ENCODE results near the gene DNTTIP2.
"Not testable (repeated sequence)": the region's sequence is repeated elsewhere in the genome, so short reads cannot be mapped to it uniquely, and the experiment has no call there.

The DNTTIP2 gene

GRCh38 chr1:93874025-93874651 is 4.9 kb downstream of the DNTTIP2 start:
- DNase-seq: peak; percentile 30 to 41

DNA sequence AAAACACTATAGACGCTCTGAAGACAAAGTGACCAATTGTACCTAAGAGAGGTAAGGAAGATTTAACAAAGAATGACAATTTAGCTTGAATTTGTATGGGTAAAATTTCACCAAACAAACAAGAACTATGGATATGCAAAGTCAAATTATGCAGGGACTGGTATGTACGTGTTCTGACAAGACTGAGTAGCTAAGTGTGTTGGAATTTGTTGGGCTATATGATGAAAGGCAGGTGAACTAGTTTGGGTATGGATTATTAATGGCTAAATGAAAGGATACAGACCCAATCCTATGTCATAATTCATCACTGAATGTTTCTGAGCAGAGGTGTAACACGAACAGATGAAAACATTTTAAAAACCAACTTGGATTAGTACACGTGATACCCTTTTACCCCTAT is 7.6 kb downstream of the DNTTIP2 start:
- no peak for DNase-seq

DNA sequence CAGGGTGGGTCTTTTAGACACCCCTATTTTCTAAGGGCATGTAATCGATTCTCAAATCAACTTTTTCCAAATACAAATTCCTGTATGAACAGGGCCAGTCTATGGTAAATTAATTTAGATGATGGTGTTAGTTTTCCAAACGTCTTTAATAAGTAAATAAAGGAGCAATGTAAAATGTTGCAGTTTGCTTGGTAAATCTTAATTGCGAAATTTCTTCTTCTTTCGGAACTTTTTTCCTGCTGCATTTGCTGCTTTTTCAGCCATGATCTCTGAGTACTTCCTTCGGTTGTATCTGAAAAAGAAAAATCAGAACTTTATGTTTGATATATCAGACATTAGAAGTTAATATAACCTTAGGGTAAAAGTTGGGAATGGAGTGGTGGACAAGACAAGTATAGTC is 9.4 kb downstream of the DNTTIP2 start:
- DNase-seq: no peak

- not testable (repeated sequence) for DNase-seq
Observed at GRCh38 chr1:93868492-93868891, 10.5 kb downstream of the DNTTIP2 start.

DNA sequence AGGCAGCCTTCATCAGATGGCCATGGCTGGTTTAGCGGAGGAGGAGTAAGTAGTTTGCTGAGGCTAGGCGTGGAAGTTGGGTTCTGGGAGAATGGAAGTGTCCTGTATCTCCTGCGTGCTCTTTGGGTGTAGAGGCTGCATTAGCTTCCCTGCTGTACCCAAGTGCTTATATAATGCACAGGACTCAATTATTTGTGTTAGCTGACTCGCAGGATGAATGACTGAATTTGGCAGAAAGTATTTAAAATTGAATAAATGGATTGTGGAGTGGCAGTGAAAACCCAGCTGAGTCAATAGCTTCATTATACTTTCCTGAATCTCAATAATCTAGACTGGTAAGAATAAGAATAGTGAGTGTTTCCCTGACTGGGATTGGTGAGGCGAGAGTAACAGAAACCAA is 13.8 kb downstream of the DNTTIP2 start:
- no peak for DNase-seq

- DNase-seq: no peak
Observed at GRCh38 chr1:93864175-93864574, 14.8 kb downstream of the DNTTIP2 start.

GRCh38 chr1:93857653-93858052 is 21.4 kb downstream of the DNTTIP2 start:
- DNase-seq: not testable (repeated sequence)

GRCh38 chr1:93855983-93856382 is 23.0 kb downstream of the DNTTIP2 start:
- DNase-seq: not testable (repeated sequence)

GRCh38 chr1:93853940-93854339 is 25.1 kb downstream of the DNTTIP2 start:
- DNase-seq: no peak

DNA sequence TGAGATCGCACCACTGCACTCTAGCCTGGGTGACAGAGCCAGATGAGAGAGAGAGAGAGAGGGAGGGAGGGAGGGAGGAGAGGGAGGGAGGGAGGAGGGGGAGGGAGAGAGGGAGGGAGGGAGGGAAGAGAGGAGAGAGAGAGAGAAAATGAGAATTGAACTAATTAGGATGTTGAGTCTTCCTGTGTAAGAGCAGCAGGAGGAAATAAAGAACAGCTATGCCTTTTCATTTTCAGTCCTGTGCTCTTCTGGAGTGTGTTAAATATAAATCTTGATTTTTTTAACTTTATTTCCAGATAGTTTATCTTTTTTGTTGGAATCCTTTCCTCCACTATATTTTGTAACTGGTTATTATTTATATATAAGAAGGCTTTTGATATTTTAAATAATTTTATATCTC is 27.1 kb downstream of the DNTTIP2 start:
- no peak for DNase-seq

- DNase-seq: no peak
Observed at GRCh38 chr1:93851327-93851712, 27.7 kb downstream of the DNTTIP2 start.

GRCh38 chr1:93850687-93851326 is 28.2 kb downstream of the DNTTIP2 start:
- DNase-seq: not testable (repeated sequence)

DNA sequence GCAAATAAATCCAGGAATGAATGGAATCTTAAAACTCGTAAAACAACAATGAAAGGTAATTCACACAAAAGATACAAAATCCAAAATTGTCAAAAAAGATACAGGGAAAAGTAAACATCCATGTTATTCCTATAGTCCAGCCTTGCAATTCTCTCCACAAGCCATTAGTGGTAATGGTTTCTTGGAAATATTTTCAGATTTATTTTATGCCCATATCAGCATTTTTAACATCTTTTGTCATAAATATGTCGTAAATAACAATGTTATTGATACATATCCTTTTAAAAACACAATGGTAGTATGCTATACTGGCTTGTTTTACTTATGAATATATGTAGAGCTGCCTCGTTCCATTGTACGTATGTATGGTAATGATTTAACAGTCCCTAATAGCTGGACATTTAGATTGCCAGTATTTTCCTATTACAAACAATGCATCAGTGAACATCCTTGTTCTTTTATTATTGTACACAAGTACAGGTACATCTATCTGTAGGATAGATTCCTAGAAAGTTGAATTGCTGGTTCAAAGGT is 30.6 kb downstream of the DNTTIP2 start:
- no peak for DNase-seq

- peak; percentile 40 to 44 for DNase-seq
Observed at GRCh38 chr1:93847811-93848288, 31.2 kb downstream of the DNTTIP2 start.

GRCh38 chr1:93846992-93847810 is 31.8 kb downstream of the DNTTIP2 start:
- peak; percentile 62 to 80 for DNase-seq

DNA sequence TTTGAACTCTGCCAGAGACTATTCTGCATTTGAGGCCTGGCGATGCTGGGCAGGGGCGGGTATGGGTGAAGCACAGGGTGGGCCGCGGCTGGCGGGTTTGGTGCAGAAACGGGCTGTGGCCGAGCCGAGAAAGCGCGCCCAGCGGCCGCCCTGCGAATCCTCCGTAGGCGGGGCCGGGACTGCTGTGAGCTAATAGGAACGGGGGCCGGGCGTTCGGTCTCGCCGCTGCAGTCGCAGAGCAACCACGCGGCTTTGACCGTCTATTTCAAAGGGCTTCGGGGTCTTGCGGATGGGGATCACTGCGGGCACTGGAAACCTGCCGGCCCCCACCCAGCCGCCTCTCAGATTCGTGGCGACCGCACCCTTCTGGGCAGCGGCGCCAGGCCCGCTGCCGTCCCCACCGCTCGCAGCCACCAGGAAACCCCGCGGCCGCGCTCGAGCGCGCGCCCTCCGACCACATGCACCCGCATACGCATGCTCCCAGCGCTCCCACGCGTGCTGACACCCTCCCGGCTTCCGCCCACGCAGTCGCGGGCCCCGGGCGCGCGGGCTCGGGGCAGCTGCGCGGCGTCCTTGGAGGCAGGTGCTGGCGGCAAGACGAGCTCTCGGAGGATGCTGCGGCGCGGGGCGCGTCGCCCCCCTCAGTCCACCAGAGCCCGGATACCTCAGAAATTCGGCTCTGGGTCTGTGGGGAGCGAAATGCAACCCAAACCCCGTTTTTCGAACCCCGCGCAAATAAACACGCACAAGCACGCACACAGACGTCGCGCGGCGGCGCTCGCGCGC is 32.6 kb downstream of the DNTTIP2 start:
- DNase-seq: peak; percentile 59 to 70

- DNase-seq: peak in 1 of 2 experiments; percentile 43
Observed at GRCh38 chr1:93845538-93846205, 33.3 kb downstream of the DNTTIP2 start.

GRCh38 chr1:93844262-93845045 is 34.6 kb downstream of the DNTTIP2 start:
- peak; percentile 81 to 82 for DNase-seq

DNA sequence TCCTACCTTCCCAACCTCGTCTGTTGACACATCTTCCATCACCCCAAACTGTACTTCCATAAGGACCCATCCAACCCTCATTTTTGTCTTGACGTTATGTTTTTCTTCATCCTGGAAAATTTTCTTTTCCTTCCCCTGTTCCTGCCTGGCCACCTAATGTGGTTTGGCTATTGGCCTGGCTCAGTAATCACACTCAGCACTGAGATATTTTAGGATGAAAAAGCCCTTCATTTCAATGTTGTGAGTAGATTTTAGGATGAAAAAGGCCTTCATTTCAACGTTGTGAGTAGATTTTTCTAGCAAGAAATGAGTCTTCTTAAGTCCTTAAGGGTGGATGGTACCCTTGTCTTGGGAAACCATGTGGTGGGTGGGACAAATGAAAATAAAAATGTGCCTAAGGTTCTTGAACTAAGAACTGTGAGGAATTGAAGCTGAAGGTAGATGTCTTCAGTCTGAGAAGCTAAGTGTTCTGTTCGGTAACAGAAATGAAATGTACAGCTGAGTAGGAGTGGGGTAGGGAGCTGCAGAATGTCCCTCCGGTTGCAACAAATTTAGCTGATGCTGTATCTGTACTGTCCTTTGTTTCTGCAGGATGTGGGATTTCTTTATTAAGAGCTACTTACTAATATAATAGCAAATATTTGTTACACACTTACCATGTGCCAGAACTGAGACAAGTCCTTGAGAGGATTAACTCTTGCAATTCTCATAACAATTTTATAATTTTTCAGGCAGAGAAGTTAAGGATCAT is 36.1 kb downstream of the DNTTIP2 start:
- DNase-seq: no peak

- DNase-seq: no peak
Observed at GRCh38 chr1:93841771-93842170, 37.2 kb downstream of the DNTTIP2 start.
